Astrocyte (in vitro differentiated cells and primary cell): ENCODE measurements around the gene IRX3. TPM values are rescaled to one million over a fixed set of nuclear protein-coding genes. Genes with fewer than 3 reads are reported as not detected.

Experiments used
- DNase-seq: peaks from one replicate; pipeline ENCODE4 v3.0.0-alpha.2; 2010; ENCODE audit warnings: low read depth
- FAIRE-seq: peaks from 2 replicates; lab custom pipeline; 2011; peaks lifted over from hg19 to GRCh38; lab: Jason Lieb, UNC
- H2AFZ ChIP-seq: 2 replicates; pipeline ENCODE4 v1.6.0; 2012; ENCODE audit warnings: low read depth, low read length, inconsistent platforms
- H3K27ac ChIP-seq: 2 replicates; pipeline ENCODE4 v1.5.1; 2011; ENCODE audit warnings: low read depth, low read length, inconsistent platforms
- H3K27me3 ChIP-seq: 2 replicates; pipeline ENCODE4 v1.6.0; 2011; ENCODE audit warnings: low read length, inconsistent platforms; ENCODE audit not compliant: insufficient read depth
- H3K36me3 ChIP-seq: 2 replicates; pipeline ENCODE4 v1.5.1; 2011; ENCODE audit warnings: low read length, inconsistent platforms; ENCODE audit not compliant: insufficient read depth
- H3K4me1 ChIP-seq: 2 replicates; pipeline ENCODE4 v1.5.1; 2011; ENCODE audit warnings: low read length, inconsistent platforms; ENCODE audit not compliant: insufficient read depth
- H3K4me2 ChIP-seq: 2 replicates; pipeline ENCODE4 v1.6.0; 2012; ENCODE audit warnings: low read length, inconsistent platforms
- H3K4me3 ChIP-seq: 2 replicates; pipeline ENCODE4 v1.5.1; 2011; ENCODE audit warnings: low read depth, mild to moderate bottlenecking, low read length, inconsistent platforms; ENCODE audit not compliant: insufficient read depth
- H3K79me2 ChIP-seq: 2 replicates; pipeline ENCODE4 v1.6.0; 2012; ENCODE audit warnings: mild to moderate bottlenecking, low read length, inconsistent platforms; ENCODE audit not compliant: insufficient read depth
- H3K9ac ChIP-seq: 2 replicates; pipeline ENCODE4 v1.6.0; 2012; ENCODE audit warnings: mild to moderate bottlenecking, low read length, inconsistent platforms
- H3K9me3 ChIP-seq: 2 replicates; pipeline ENCODE4 v1.5.1; 2012; ENCODE audit warnings: low read depth, mild to moderate bottlenecking, low read length, inconsistent platforms; ENCODE audit not compliant: insufficient read depth
- H4K20me1 ChIP-seq: 2 replicates; pipeline ENCODE4 v1.6.0; 2012; ENCODE audit warnings: low read length, inconsistent platforms; ENCODE audit not compliant: insufficient read depth
- H3K27ac Mint-ChIP-seq: one replicate; pipeline ENCODE4 v1.8.0; 2021; ENCODE audit warnings: mild to moderate bottlenecking, mixed read lengths; ENCODE audit not compliant: unreplicated experiment
- H3K27me3 Mint-ChIP-seq: one replicate; pipeline ENCODE4 v1.8.0; 2021; ENCODE audit warnings: low read depth, mixed read lengths; ENCODE audit not compliant: unreplicated experiment
- H3K36me3 Mint-ChIP-seq: one replicate; pipeline ENCODE4 v1.8.0; 2021; ENCODE audit warnings: low read depth, mixed read lengths; ENCODE audit not compliant: unreplicated experiment
- H3K4me1 Mint-ChIP-seq: one replicate; pipeline ENCODE4 v1.8.0; 2021; ENCODE audit warnings: low read depth, mixed read lengths; ENCODE audit not compliant: unreplicated experiment
- H3K4me3 Mint-ChIP-seq: one replicate; pipeline ENCODE4 v1.8.0; 2021; ENCODE audit warnings: mild to moderate bottlenecking, moderate library complexity, mixed read lengths; ENCODE audit not compliant: unreplicated experiment
- H3K9me3 Mint-ChIP-seq: one replicate; pipeline ENCODE4 v1.8.0; 2021; ENCODE audit warnings: mild to moderate bottlenecking, mixed read lengths; ENCODE audit not compliant: unreplicated experiment
- CTCF ChIP-seq: IDR thresholded peaks from 2 replicates; pipeline ENCODE4 v1.5.1; 2011; ENCODE audit warnings: low read depth, mild to moderate bottlenecking, inconsistent platforms, low read length, moderate library complexity; ENCODE audit not compliant: insufficient read depth
- EZH2 ChIP-seq: IDR thresholded peaks from 2 replicates; pipeline ENCODE4 v1.6.1; 2012; ENCODE audit warnings: mild to moderate bottlenecking, low read length, inconsistent platforms; ENCODE audit not compliant: insufficient read depth
- total RNA-seq: library from RNA; stranded (reverse); gene quantifications from 2 replicates; pipeline ENCODE4 v1.2.1, GENCODE V29; 2021

IRX3 gene
- total RNA-seq, 1 donor from 2014 or later, result 0.75 TPM

- Histone ChIP-seq H2AFZ (no peak overlapping the region), H3K4me2 (peak overlapping the region; percentile 76)
Measured at GRCh38 chr16:54290833-54291655, 4.5 kb upstream of the IRX3 start.

DNA sequence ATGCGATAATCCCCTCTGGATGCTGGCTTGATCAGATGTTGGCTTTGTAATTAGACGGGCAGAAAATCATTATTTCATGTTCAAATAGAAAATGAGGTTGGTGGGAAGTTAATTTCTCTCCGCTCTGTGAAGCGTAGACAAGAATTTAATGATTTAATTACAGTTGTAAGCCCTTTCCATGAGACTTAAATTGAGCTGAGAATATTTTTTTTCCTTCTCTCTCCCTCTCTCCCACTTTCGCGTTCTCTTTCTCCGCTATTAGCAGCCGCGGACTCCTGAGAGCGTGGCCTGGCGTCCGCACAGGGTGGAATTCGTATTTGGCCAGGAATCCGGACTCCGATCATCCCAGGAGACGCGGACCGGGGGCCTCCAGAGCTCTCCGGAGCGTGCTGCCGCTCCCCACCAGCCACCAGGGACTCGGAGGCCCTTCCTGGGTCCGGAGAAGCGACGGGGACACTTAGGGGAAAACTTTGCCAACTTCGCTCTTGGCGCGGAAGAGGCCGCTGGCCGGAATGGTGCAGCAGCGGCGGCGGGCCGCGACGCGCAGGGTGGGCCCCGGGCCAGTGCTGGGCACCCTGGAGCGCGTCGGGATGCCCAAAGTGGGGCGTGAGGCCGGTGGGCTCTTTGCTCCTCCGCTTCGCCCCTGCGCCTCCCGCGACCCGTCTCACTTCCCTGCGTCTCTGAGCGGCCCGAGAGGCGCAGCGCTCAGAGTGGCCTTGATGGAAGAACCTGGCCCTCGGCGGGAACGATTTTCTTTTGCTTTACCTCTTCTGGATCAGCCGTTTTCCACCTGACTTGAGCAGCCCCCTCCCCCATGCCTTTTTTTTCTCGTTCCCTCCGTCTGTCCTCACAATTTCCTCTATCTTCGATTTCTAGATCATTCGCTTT is 3.6 kb upstream of the IRX3 start:
- Histone ChIP-seq H3K9ac (no peak overlapping the region), H4K20me1 (peaks cover 4% of the 10 kb centered on the region), H3K4me3 (no peak overlapping the region), H2AFZ (peak overlapping the region; percentile 34), H3K4me2 (peak overlapping the region; percentile 76), H3K9me3 (no peaks in the 10 kb centered on the region), H3K27me3 (peaks cover 32% of the 10 kb centered on the region), H3K79me2 (peaks cover 5% of the 10 kb centered on the region), H3K36me3 (no peaks in the 10 kb centered on the region), H3K4me1 (peaks cover 7% of the 10 kb centered on the region), H3K27ac (no peak overlapping the region)
- H3K27ac Mint-ChIP-seq, result peak overlapping the region; percentile 85
- no peaks in the 10 kb centered on the region for H3K36me3 Mint-ChIP-seq
- TF ChIP-seq CTCF, result no peak
- TF ChIP-seq EZH2, result peak; percentile 32
- H3K4me1 Mint-ChIP-seq, result no peaks in the 10 kb centered on the region
- peaks cover 25% of the 10 kb centered on the region for H3K9me3 Mint-ChIP-seq
- peaks cover 72% of the 10 kb centered on the region for H3K27me3 Mint-ChIP-seq
- H3K4me3 Mint-ChIP-seq, result peak overlapping the region; percentile 62
- DNase-seq, result no peak
- no peak for FAIRE-seq

More at GRCh38 chr16:54290833-54291655, 4.5 kb upstream of the IRX3 start:
- no peak for FAIRE-seq
- H3K36me3 ChIP-seq, result no peaks in the 10 kb centered on the region
- no peak overlapping the region for H3K4me3 ChIP-seq
- no peak overlapping the region for H3K27ac ChIP-seq
- no peaks in the 10 kb centered on the region for H3K79me2 ChIP-seq
- peaks cover 32% of the 10 kb centered on the region for H3K27me3 ChIP-seq
- peaks cover 4% of the 10 kb centered on the region for H4K20me1 ChIP-seq
- peaks cover 7% of the 10 kb centered on the region for H3K4me1 ChIP-seq
- Mint-ChIP-seq H3K4me3 (peak overlapping the region; percentile 62), H3K36me3 (no peaks in the 10 kb centered on the region), H3K27me3 (peaks cover 71% of the 10 kb centered on the region), H3K27ac (peak overlapping the region; percentile 34), H3K4me1 (no peaks in the 10 kb centered on the region), H3K9me3 (peaks cover 29% of the 10 kb centered on the region)
- no peak overlapping the region for H3K9ac ChIP-seq
- DNase-seq, result no peak
- TF ChIP-seq CTCF (no peak), EZH2 (peak; percentile 48)
- H3K9me3 ChIP-seq, result no peaks in the 10 kb centered on the region
